ENCODE measurements around the gene PSMD2.

DNA sequence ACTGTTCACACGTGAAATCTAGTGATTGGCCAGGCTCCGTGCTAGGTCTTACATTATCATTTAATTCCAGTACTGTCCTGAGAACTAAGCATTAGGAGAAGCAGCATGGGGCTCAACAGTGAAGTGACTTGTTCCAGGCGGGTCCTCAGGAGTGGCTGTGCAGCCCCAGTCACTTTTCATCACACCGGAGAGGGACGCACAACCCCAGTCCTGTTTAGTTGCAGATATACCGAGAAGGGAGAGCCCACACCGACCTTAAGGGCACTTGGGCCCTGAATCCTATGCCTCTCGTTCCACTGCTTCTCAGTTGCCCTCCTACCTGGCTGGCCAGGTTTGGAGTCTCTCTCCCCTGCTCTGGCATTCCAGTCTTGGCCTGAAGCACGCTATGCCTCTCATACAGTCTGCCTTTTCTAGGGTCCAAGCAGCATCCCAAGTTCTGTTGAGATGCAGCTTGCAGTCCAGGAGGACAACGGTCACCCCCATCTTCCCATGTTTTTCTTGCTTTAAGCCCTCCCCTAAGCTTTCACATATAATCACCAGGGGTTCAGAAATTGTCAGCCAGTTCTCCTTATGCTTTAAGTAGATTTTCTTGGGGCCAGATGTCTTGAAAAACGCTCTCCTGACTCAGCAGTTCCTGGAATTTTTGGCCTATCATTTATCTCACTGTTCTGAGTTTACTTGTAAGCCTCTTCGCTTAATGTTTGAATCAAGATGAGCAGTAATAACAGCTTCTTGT lies 48.4 kb downstream of the PSMD2 start:
- TF ChIP-seq POLR2AphosphoS5 (IDR thresholded peaks at IDR 0.05), result no peak
- no peak for TF ChIP-seq POLR2A (IDR thresholded peaks at IDR 0.05)
- TF ChIP-seq, protein P1, sequence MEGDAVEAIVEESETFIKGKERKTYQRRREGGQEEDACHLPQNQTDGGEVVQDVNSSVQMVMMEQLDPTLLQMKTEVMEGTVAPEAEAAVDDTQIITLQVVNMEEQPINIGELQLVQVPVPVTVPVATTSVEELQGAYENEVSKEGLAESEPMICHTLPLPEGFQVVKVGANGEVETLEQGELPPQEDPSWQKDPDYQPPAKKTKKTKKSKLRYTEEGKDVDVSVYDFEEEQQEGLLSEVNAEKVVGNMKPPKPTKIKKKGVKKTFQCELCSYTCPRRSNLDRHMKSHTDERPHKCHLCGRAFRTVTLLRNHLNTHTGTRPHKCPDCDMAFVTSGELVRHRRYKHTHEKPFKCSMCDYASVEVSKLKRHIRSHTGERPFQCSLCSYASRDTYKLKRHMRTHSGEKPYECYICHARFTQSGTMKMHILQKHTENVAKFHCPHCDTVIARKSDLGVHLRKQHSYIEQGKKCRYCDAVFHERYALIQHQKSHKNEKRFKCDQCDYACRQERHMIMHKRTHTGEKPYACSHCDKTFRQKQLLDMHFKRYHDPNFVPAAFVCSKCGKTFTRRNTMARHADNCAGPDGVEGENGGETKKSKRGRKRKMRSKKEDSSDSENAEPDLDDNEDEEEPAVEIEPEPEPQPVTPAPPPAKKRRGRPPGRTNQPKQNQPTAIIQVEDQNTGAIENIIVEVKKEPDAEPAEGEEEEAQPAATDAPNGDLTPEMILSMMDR (IDR thresholded peaks at IDR 0.05), result no peak
